Measurements from ENCODE around the gene NRDC.

The NRDC gene

GRCh38 chr1:51756290-51756689 lies 122.2 kb downstream of the NRDC start:
- DNase-seq = no peak

- DNase-seq = no peak
These were observed 123.1 kb downstream of the NRDC start for GRCh38 chr1:51755437-51755836.

- no peak for DNase-seq
These were observed 123.9 kb downstream of the NRDC start for GRCh38 chr1:51754666-51755065.

- no peak for DNase-seq
These were observed 124.6 kb downstream of the NRDC start for GRCh38 chr1:51753969-51754368.

- DNase-seq = no peak
These were observed 126.2 kb downstream of the NRDC start for GRCh38 chr1:51752073-51752948.

GRCh38 chr1:51750729-51751128 lies 127.8 kb downstream of the NRDC start:
- no peak for DNase-seq

GRCh38 chr1:51750218-51750617 lies 128.3 kb downstream of the NRDC start:
- no peak for DNase-seq

- DNase-seq = no peak
These were observed 129.4 kb downstream of the NRDC start for GRCh38 chr1:51749151-51749550.

- DNase-seq = no peak
These were observed 133.3 kb downstream of the NRDC start for GRCh38 chr1:51745304-51745570.

GRCh38 chr1:51744506-51745303 lies 133.8 kb downstream of the NRDC start:
- DNase-seq = no peak

GRCh38 chr1:51741121-51741681 lies 137.3 kb downstream of the NRDC start:
- DNase-seq = no peak

GRCh38 chr1:51740652-51741051 lies 137.9 kb downstream of the NRDC start:
- no peak for DNase-seq

All from stimulated activated CD4-positive, alpha-beta T cell treated with anti-CD3 and anti-CD28 coated beads, Interleukin-1b, Interleukin-23, amount 100 ng/mL, for 48 hours (primary cell).